Fibroblast of peridontal ligament (primary cell): ENCODE data around the gene RNU1-4.
A peak's percentile ranks its signal among the peaks of the same experiment; 100 is the strongest.
"Not testable (repeated sequence)": the region's sequence is repeated elsewhere in the genome, so short reads cannot be mapped to it uniquely, and the experiment has no call there.

Source experiments
- DNase-seq: peaks from one replicate; pipeline ENCODE4 v3.0.0-alpha.2; 2010; ENCODE audit errors: extremely low read depth

Gene RNU1-4

GRCh38 chr1:16728243-16728949, 11.9 kb upstream of the RNU1-4 start:
- not testable (repeated sequence) for DNase-seq

GRCh38 chr1:16732254-16732896, 7.9 kb upstream of the RNU1-4 start:
- not testable (repeated sequence) for DNase-seq

- DNase-seq, result not testable (repeated sequence)
Measured at GRCh38 chr1:16741230-16741629, 914 bp downstream of the RNU1-4 start.

GRCh38 chr1:16747660-16748059, 7.3 kb downstream of the RNU1-4 start:
- DNase-seq, result not testable (repeated sequence)

GRCh38 chr1:16748710-16749109, 8.4 kb downstream of the RNU1-4 start:
- DNase-seq, result not testable (repeated sequence)

- DNase-seq, result not testable (repeated sequence)
Measured at GRCh38 chr1:16749910-16750888, 9.9 kb downstream of the RNU1-4 start.

- DNase-seq, result not testable (repeated sequence)
Measured at GRCh38 chr1:16752770-16753169, 12.5 kb downstream of the RNU1-4 start.

GRCh38 chr1:16755385-16755784, 15.1 kb downstream of the RNU1-4 start:
- DNase-seq, result not testable (repeated sequence)

GRCh38 chr1:16755932-16756331, 15.6 kb downstream of the RNU1-4 start:
- not testable (repeated sequence) for DNase-seq

- not testable (repeated sequence) for DNase-seq
Measured at GRCh38 chr1:16757574-16757973, 17.3 kb downstream of the RNU1-4 start.

- DNase-seq, result not testable (repeated sequence)
Measured at GRCh38 chr1:16758060-16758459, 17.7 kb downstream of the RNU1-4 start.

- DNase-seq, result not testable (repeated sequence)
Measured at GRCh38 chr1:16759041-16759493, 18.8 kb downstream of the RNU1-4 start.

GRCh38 chr1:16759650-16760455, 19.5 kb downstream of the RNU1-4 start:
- not testable (repeated sequence) for DNase-seq

GRCh38 chr1:16760456-16760765, 20.1 kb downstream of the RNU1-4 start:
- not testable (repeated sequence) for DNase-seq

GRCh38 chr1:16760801-16761200, 20.5 kb downstream of the RNU1-4 start:
- DNase-seq, result not testable (repeated sequence)

GRCh38 chr1:16764248-16764819, 24.0 kb downstream of the RNU1-4 start:
- DNase-seq, result peak; percentile 3

- not testable (repeated sequence) for DNase-seq
Measured at GRCh38 chr1:16764820-16765655, 24.7 kb downstream of the RNU1-4 start.

GRCh38 chr1:16765731-16766605, 25.7 kb downstream of the RNU1-4 start:
- DNase-seq, result not testable (repeated sequence)
